Common myeloid progenitor, CD34-positive (primary cell): Measurements from ENCODE around the gene RAI14.
"Not testable (repeated sequence)": the region's sequence is repeated elsewhere in the genome, so short reads cannot be mapped to it uniquely, and the experiment has no call there.

Experiments
- CTCF ChIA-PET: fragments of 350-600 bp; sonication (Branson Sonifier 250); formaldehyde crosslinking; loops from one replicate; lab custom pipeline; 2021; ENCODE audit warnings: antibody characterized with exemption; lab: Charles Lee
- POLR2A ChIA-PET: fragments of 350-600 bp; sonication (Branson Sonifier 250); formaldehyde crosslinking; loops from one replicate; lab custom pipeline; 2021; ENCODE audit warnings: antibody characterized with exemption; lab: Charles Lee
- DNase-seq, 3 donors: peaks; one replicate each; pipeline versions ENCODE4 v3.0.0 to v3.0.0-alpha.2; 2013
- H3K27ac ChIP-seq, 2 experiments: 1 replicate in 1 of 2; 2 replicates in 1 of 2; pipeline ENCODE4 v1.7.0; 2013; ENCODE audit warnings: inconsistent platforms in 2 of 2, low read length in 2 of 2, mild to moderate bottlenecking in 2 of 2, low read depth in 1 of 2, moderate library complexity in 1 of 2; ENCODE audit not compliant: severe bottlenecking in 2 of 2, insufficient read depth in 1 of 2, poor library complexity in 1 of 2
- H3K27me3 ChIP-seq, 5 experiments: replicated peaks in 2 of 5; 1 replicate in 3 of 5; 2 replicates in 2 of 5; pipeline versions ENCODE4 v1.6.1 to v1.7.0; 2013; ENCODE audit warnings: low read length in 4 of 5, mild to moderate bottlenecking in 2 of 5, moderate library complexity in 2 of 5, inconsistent platforms in 1 of 5; ENCODE audit not compliant: insufficient read depth in 5 of 5, control insufficient read depth in 4 of 5
- H3K36me3 ChIP-seq, 4 experiments: 1 replicate in 2 of 4; 2 replicates in 2 of 4; pipeline versions ENCODE4 v1.6.1 to v1.7.0; 2013; ENCODE audit warnings: low read length in 3 of 4, control low read depth in 1 of 4, mild to moderate bottlenecking in 1 of 4; ENCODE audit not compliant: control insufficient read depth in 4 of 4, insufficient read depth in 4 of 4
- H3K4me1 ChIP-seq, 4 experiments: 1 replicate in 3 of 4; 2 replicates in 1 of 4; pipeline versions ENCODE4 v1.6.1 to v1.7.1; 2013; ENCODE audit warnings: low read length in 3 of 4, mild to moderate bottlenecking in 3 of 4, control low read depth in 1 of 4, inconsistent platforms in 1 of 4, moderate library complexity in 1 of 4; ENCODE audit not compliant: control insufficient read depth in 4 of 4, insufficient read depth in 4 of 4; ENCODE audit errors: control extremely low read depth in 1 of 4
- H3K4me3 ChIP-seq, 7 experiments: 1 replicate in 4 of 7; 2 replicates in 3 of 7; pipeline versions ENCODE4 v1.5.1 to v1.7.0; 2013; ENCODE audit warnings: mild to moderate bottlenecking in 7 of 7, low read length in 6 of 7, moderate library complexity in 6 of 7, inconsistent platforms in 2 of 7, low read depth in 2 of 7, control low read depth in 1 of 7; ENCODE audit not compliant: insufficient read depth in 4 of 7, control insufficient read depth in 1 of 7; ENCODE audit errors: extremely low read depth in 1 of 7
- H3K9me3 ChIP-seq, 5 experiments: 1 replicate in 4 of 5; 2 replicates in 1 of 5; pipeline versions ENCODE4 v1.6.1 to v1.7.1; 2013; ENCODE audit warnings: low read length in 4 of 5, mild to moderate bottlenecking in 2 of 5, inconsistent platforms in 1 of 5, low read depth in 1 of 5, moderate library complexity in 1 of 5; ENCODE audit not compliant: control insufficient read depth in 4 of 5, insufficient read depth in 2 of 5; ENCODE audit errors: control extremely low read depth in 1 of 5
- WGBS: methylation state at CpG from one replicate; pipeline ENCODE4 v1.1.5; 2013; ENCODE audit not compliant: insufficient coverage; 5-methylcytosine and 5-hydroxymethylcytosine counted together

The RAI14 gene

GRCh38 chr5:34743878-34744277 is 87.8 kb downstream of the RAI14 start:
- ChIA-PET CTCF (interaction anchor here (0.7 kb wide), 1 partner anchor 49 kb away, joined by 3 read pairs; no protein-coding TSS in a partner anchor), POLR2A (no interaction called here)
- Histone ChIP-seq H3K36me3 (no peaks in the 10 kb centered on the region), H3K27ac (no peak overlapping the region), H3K27me3 (no peaks in the 10 kb centered on the region), H3K4me3 (no peak overlapping the region), H3K9me3 (no peaks in the 10 kb centered on the region), H3K4me1 (no peaks in the 10 kb centered on the region)
- no peak for DNase-seq
- 94% methylated on average over 3 of the region's 3 CpGs for WGBS

- WGBS: no CpG with 5 or more reads among the region's 3 CpGs
- Histone ChIP-seq H3K9me3 (no peaks in the 10 kb centered on the region), H3K36me3 (no peaks in the 10 kb centered on the region), H3K27ac (no peak overlapping the region), H3K4me1 (no peaks in the 10 kb centered on the region), H3K4me3 (no peak overlapping the region), H3K27me3 (no peaks in the 10 kb centered on the region)
- no peak for DNase-seq
- ChIA-PET CTCF (no interaction called here), POLR2A (no interaction called here)
These were observed 92.3 kb downstream of the RAI14 start for GRCh38 chr5:34748431-34748830.

GRCh38 chr5:34749431-34749873 is 93.3 kb downstream of the RAI14 start:
- POLR2A ChIA-PET: no interaction called here
- CTCF ChIA-PET: no interaction called here
- no peaks in the 10 kb centered on the region for H3K36me3 ChIP-seq
- no peaks in the 10 kb centered on the region for H3K27me3 ChIP-seq
- WGBS: 94% methylated on average over 3 of the region's 6 CpGs
- H3K4me3 ChIP-seq: no peak overlapping the region
- no peaks in the 10 kb centered on the region for H3K9me3 ChIP-seq
- no peak for DNase-seq
- H3K4me1 ChIP-seq: no peaks in the 10 kb centered on the region
- H3K27ac ChIP-seq: no peak overlapping the region

DNA sequence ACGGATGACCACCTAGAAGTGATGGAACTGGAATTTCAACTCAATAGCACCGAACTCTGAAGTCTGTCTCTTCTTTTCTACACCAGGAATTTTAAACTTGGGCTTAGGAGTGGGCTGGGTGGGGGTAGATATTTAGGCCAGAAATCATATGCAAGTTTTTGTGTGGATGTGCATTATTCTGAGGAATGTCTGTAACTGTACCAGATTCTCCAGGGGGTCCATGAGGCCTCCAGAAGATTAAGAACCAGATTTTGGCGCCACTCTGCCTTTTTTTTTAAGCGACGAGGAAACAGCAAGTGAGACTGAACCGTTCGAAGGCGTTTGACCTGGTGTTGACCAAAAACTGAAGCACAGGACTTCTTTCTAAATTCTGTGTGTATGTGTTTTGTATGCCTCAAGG is 94.1 kb downstream of the RAI14 start:
- CTCF ChIA-PET: no interaction called here
- POLR2A ChIA-PET: no interaction called here

DNA sequence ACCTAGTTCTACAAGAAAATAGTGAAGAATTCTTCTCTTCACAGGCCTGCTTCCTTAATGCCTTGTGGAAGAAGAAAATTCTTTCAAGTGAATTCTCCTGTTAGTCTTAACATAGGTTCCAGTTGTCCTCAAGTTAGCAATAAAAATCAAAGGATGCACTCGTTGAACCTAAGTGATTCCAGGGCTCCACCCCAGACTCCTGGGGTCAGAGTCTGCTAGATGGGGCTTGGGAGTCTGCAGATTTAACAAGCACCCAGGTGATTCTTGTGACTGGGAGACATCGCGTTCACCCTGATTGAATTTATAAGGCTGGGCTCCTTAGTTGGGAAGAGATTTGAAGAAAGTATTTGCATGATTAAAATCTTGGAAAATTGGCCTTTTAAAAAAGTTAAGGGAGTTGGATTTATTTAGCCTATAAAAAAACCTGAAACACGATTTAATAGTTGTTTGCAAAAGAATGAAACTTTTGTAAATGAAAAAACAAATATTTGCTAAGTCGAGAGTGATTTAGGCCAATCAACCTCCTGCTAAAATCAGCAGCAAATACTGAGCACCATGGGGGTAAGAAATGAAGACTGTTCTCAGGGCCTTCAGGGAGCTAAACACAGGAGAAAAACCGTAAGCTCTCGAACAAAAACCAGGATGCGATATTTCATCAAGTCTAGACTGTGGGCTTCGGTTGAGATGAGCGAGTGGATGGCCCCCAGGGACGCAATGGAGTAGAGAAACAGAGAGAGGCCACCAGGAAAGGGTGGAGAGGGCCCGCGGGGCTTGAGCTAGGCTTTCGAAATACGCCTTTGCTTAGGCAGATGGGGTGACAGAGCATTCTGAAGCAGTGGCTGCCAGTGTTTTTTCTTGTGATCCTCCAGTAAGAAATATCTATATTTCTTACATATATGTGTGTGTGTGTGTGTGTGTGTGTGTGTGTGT is 95.9 kb downstream of the RAI14 start:
- Histone ChIP-seq H3K36me3 (no peaks in the 10 kb centered on the region), H3K27me3 (no peaks in the 10 kb centered on the region), H3K27ac (no peak overlapping the region), H3K4me3 (no peak overlapping the region), H3K4me1 (no peaks in the 10 kb centered on the region), H3K9me3 (no peaks in the 10 kb centered on the region)
- CTCF ChIA-PET: no interaction called here
- WGBS: 97% methylated on average over 11 of the region's 15 CpGs
- POLR2A ChIA-PET: no interaction called here
- no peak for DNase-seq

More for the DNA sequence above, 94.1 kb downstream of the RAI14 start:
- no peaks in the 10 kb centered on the region for H3K4me1 ChIP-seq
- no peaks in the 10 kb centered on the region for H3K27me3 ChIP-seq
- H3K4me3 ChIP-seq: no peak overlapping the region
- no peaks in the 10 kb centered on the region for H3K9me3 ChIP-seq
- H3K27ac ChIP-seq: no peak overlapping the region
- H3K36me3 ChIP-seq: no peaks in the 10 kb centered on the region
- 68% methylated on average over 8 of the region's 8 CpGs for WGBS
- DNase-seq: no peak

GRCh38 chr5:34753236-34753635 is 97.1 kb downstream of the RAI14 start:
- CTCF ChIA-PET, POLR2A ChIA-PET: not testable (repeated sequence)

GRCh38 chr5:34755926-34756325 is 99.8 kb downstream of the RAI14 start:
- 100% methylated on average over 1 of the region's 4 CpGs for WGBS
- Histone ChIP-seq H3K9me3 (no peaks in the 10 kb centered on the region), H3K27me3 (no peaks in the 10 kb centered on the region), H3K36me3 (no peaks in the 10 kb centered on the region), H3K27ac (no peak overlapping the region), H3K4me3 (no peak overlapping the region), H3K4me1 (no peaks in the 10 kb centered on the region)
- CTCF ChIA-PET: no interaction called here
- POLR2A ChIA-PET: no interaction called here
- DNase-seq: no peak

More at GRCh38 chr5:34753236-34753635, 97.1 kb downstream of the RAI14 start:
- 84% methylated on average over 2 of the region's 2 CpGs for WGBS
- not testable (repeated sequence) for H3K27ac ChIP-seq, DNase-seq, H3K4me3 ChIP-seq, H3K36me3 ChIP-seq, H3K9me3 ChIP-seq, H3K27me3 ChIP-seq, H3K4me1 ChIP-seq
